Gastrocnemius medialis (tissue), 4 donors: Measurements from ENCODE around the gene ADAMTSL3. TPM values are rescaled to one million over a fixed set of nuclear protein-coding genes. Genes with fewer than 3 reads are reported as not detected.
"Not testable (repeated sequence)": the region's sequence is repeated elsewhere in the genome, so short reads cannot be mapped to it uniquely, and the experiment has no call there.

ENCODE experiments used
- ATAC-seq, 2 donors: fragments of 150-250 bp; one replicate each; pipeline ENCODE4 v1.9.1; 2016
- DNase-seq, 2 donors: peaks; one replicate each; pipeline ENCODE4 v3.0.0-alpha.2; 2019
- H3K27ac ChIP-seq, 4 donors: fragments of 200-600 bp; sonication (generic); 1 replicate in 1 of 4; 2 replicates in 3 of 4; pipeline ENCODE4 v1.5.1; 2016 to 2018; ENCODE audit warnings: mild to moderate bottlenecking in 2 of 4, moderate library complexity in 1 of 4
- H3K27me3 ChIP-seq, 3 donors: fragments of 200-600 bp; sonication (generic) in 2 of 3; 1 replicate in 1 of 3; 2 replicates in 2 of 3; pipeline versions ENCODE4 v1.5.1 to v1.6.0; 2016 to 2019; ENCODE audit warnings: mild to moderate bottlenecking in 1 of 3, moderate library complexity in 1 of 3
- H3K36me3 ChIP-seq, 2 donors: fragments of 200-600 bp; sonication (generic) in 1 of 2; one replicate each; pipeline ENCODE4 v1.5.1; 2017 to 2018
- H3K4me1 ChIP-seq, 2 donors: fragments of 200-600 bp; sonication (generic) in 1 of 2; one replicate each; pipeline ENCODE4 v1.5.1; 2016 to 2017; ENCODE audit warnings: mild to moderate bottlenecking in 2 of 2
- H3K4me3 ChIP-seq, 4 donors: fragments of 200-600 bp; sonication (generic) in 3 of 4; 1 replicate in 1 of 4; 2 replicates in 3 of 4; pipeline ENCODE4 v1.5.1; 2016 to 2019; ENCODE audit warnings: mild to moderate bottlenecking in 2 of 4
- H3K9me3 ChIP-seq, 3 donors: fragments of 200-600 bp; sonication (generic) in 2 of 3; 1 replicate in 1 of 3; 2 replicates in 2 of 3; pipeline ENCODE4 v1.5.1; 2016 to 2019
- CTCF ChIP-seq, 5 experiments: fragments of 450-650 bp in 3 of 5; fragments of 200-600 bp in 2 of 5; sonication (generic) in 2 of 5; IDR thresholded peaks in 4 of 5; conservative IDR thresholded peaks in 1 of 5; 1 replicate in 4 of 5; 2 replicates in 1 of 5; pipeline ENCODE4 v1.5.1; 2016 to 2019; ENCODE audit warnings: antibody characterized with exemption in 5 of 5, mild to moderate bottlenecking in 3 of 5, moderate library complexity in 3 of 5
- POLR2A ChIP-seq, 2 donors: fragments of 450-650 bp; IDR thresholded peaks; one replicate each; pipeline ENCODE4 v1.6.1; 2017; ENCODE audit warnings: antibody characterized with exemption in 2 of 2, mild to moderate bottlenecking in 2 of 2, moderate library complexity in 2 of 2
- in situ Hi-C, 4 donors: fragments of 200-750 bp; cut with MboI; loops; one replicate each; pipeline versions ENCODE4 v1.15.0 to v1.8.0; 2017; ENCODE audit warnings: low sequenced_read_pairs in 4 of 4
- intact Hi-C: fragments of 100-400 bp; cut with DNase I; formaldehyde crosslinking; loops from one replicate; pipeline ENCODE4 v1.15.1; 2023; ENCODE audit warnings: low total_unique reads
- total RNA-seq, 4 donors: library from RNA; depleted of rRNA; stranded (reverse); fragments of >200 nt; gene quantifications; one replicate each; pipeline versions ENCODE4 v1.1.0 to v1.2.3, GENCODE V29; 2016

The ADAMTSL3 gene
- total RNA-seq, 4 donors from 2014 or later: 0.66 to 2.9 (median 0.76) TPM

- in situ Hi-C loops: no loop called here
- peaks cover 0 to 5% (median 3%) of the 10 kb centered on the region in 3 donors for H3K9me3 ChIP-seq
- no peak for ATAC-seq
These were observed 403.9 kb downstream of the ADAMTSL3 start for GRCh38 chr15:84057714-84058331.

GRCh38 chr15:84063674-84064073, 409.8 kb downstream of the ADAMTSL3 start:
- H3K27ac ChIP-seq, H3K36me3 ChIP-seq, in situ Hi-C loops, H3K4me3 ChIP-seq, H3K4me1 ChIP-seq, H3K27me3 ChIP-seq, H3K9me3 ChIP-seq, intact Hi-C loops, DNase-seq, ATAC-seq: not testable (repeated sequence)

More at GRCh38 chr15:84057714-84058331, 403.9 kb downstream of the ADAMTSL3 start:
- Histone ChIP-seq H3K4me3 (no peak overlapping the region), H3K36me3 (no peaks in the 10 kb centered on the region), H3K27ac (no peak overlapping the region), H3K27me3 (no peaks in the 10 kb centered on the region), H3K4me1 (no peaks in the 10 kb centered on the region)
- intact Hi-C loops: no loop called here
- DNase-seq: no peak
- TF ChIP-seq CTCF (IDR thresholded peaks at IDR 0.05 in 4 of 5, conservative IDR thresholded peaks at IDR 0.05 in 1 of 5): no peak
- TF ChIP-seq POLR2A (IDR thresholded peaks at IDR 0.05): no peak

- H3K9me3 ChIP-seq, H3K36me3 ChIP-seq, intact Hi-C loops, ATAC-seq, H3K4me1 ChIP-seq, DNase-seq, H3K27ac ChIP-seq, H3K27me3 ChIP-seq, in situ Hi-C loops, H3K4me3 ChIP-seq: not testable (repeated sequence)
These were observed 414.8 kb downstream of the ADAMTSL3 start for GRCh38 chr15:84068674-84069073.

GRCh38 chr15:84078038-84078437, 424.1 kb downstream of the ADAMTSL3 start:
- in situ Hi-C loops, H3K27ac ChIP-seq, ATAC-seq: not testable (repeated sequence)

GRCh38 chr15:84079325-84079884, 425.5 kb downstream of the ADAMTSL3 start:
- peak overlapping the region in 2 of 4 donors; percentile 46 to 49 for H3K4me3 ChIP-seq
- DNase-seq, ATAC-seq, H3K36me3 ChIP-seq, H3K4me1 ChIP-seq, in situ Hi-C loops, H3K9me3 ChIP-seq, H3K27ac ChIP-seq, intact Hi-C loops: not testable (repeated sequence)
- peaks cover 24 to 47% (median 26%) of the 10 kb centered on the region in 3 donors for H3K27me3 ChIP-seq

More at GRCh38 chr15:84078038-84078437, 424.1 kb downstream of the ADAMTSL3 start:
- H3K9me3 ChIP-seq, H3K4me1 ChIP-seq, H3K4me3 ChIP-seq, H3K36me3 ChIP-seq, intact Hi-C loops, DNase-seq: not testable (repeated sequence)
- peaks cover 24 to 47% (median 26%) of the 10 kb centered on the region in 3 donors for H3K27me3 ChIP-seq

- Histone ChIP-seq H3K27ac (no peak overlapping the region), H3K4me1 (peaks cover 0 to 4% of the 10 kb centered on the region in 2 donors), H3K36me3 (no peaks in the 10 kb centered on the region), H3K27me3 (peaks cover 24 to 42% (median 26%) of the 10 kb centered on the region in 3 donors), H3K4me3 (peak overlapping the region; percentile 36 to 49 (median 45)), H3K9me3 (no peaks in the 10 kb centered on the region)
- DNase-seq (no peak), ATAC-seq (no peak)
- intact Hi-C loops: no loop called here
- in situ Hi-C loops: no loop called here
- TF ChIP-seq POLR2A (IDR thresholded peaks at IDR 0.05) (no peak), CTCF (IDR thresholded peaks at IDR 0.05 in 4 of 5, conservative IDR thresholded peaks at IDR 0.05 in 1 of 5) (no peak)
These were observed 426.2 kb downstream of the ADAMTSL3 start for GRCh38 chr15:84079885-84080777.

- H3K36me3 ChIP-seq, in situ Hi-C loops, H3K9me3 ChIP-seq, intact Hi-C loops, H3K4me1 ChIP-seq, H3K27ac ChIP-seq, ATAC-seq, DNase-seq, H3K4me3 ChIP-seq: not testable (repeated sequence)
- peaks cover 24 to 42% (median 26%) of the 10 kb centered on the region in 3 donors for H3K27me3 ChIP-seq
These were observed 426.8 kb downstream of the ADAMTSL3 start for GRCh38 chr15:84080778-84081084.
